GM18951 (cell line): ENCODE measurements around the gene CHSY1.

Experiments used
- POLR2A ChIP-seq: IDR thresholded peaks from 4 replicates; pipeline ENCODE4 v1.6.1; 2011; ENCODE audit warnings: mild to moderate bottlenecking; ENCODE audit not compliant: insufficient read length, insufficient read depth; ENCODE audit errors: extremely low read depth
- in situ Hi-C: fragments of 300-500 bp; cut with MboI; formaldehyde crosslinking; loops from one replicate; pipeline ENCODE4 v1.12.0; 2022; ENCODE audit warnings: low sequenced_read_pairs, mixed read lengths, inconsistent platforms; ENCODE audit not compliant: unreplicated experiment

The CHSY1 gene

DNA sequence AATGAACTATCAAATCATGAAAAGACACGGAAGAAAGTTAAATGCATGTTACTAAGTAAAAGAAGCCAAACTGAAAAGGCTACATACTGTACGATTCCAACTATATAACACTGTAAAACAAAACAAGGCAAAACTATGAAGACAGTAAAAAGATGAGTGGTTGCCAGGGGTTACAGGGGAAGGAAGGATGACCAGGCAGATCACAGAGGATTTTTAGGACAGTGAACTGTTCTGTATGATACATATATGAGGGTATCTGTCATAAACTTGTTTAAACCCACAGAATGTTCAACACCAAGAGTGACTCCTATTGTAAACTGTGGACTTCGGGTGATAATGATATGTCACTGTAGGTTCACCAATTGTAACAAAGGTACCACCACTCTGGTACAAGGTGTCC is 60.6 kb downstream of the CHSY1 start:
- in situ Hi-C loops: no loop called here

DNA sequence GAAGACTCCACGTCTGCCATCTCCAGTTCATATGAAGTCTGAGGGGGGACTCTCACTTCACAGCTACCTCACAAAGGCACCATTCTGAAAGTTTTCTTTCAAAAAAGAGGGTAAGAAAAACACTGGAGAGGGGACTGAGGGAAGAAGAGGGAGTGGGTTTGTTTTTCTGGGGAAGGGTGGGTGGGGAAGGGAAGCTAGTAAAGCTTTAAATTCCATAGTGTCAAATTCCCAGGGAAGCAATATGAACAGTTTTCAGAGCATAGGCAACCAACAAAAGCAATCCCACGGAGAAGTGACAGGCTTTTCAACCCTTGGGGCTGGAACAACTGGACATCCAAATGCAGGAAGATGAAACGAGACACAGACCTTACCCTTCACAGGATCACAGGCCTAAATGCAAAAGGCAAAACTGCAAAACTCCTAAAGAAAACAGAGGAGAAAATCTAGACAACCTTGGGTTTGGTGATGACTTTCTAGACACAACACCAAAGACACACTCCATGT is 61.7 kb downstream of the CHSY1 start:
- TF ChIP-seq POLR2A: no peak
- in situ Hi-C loops: no loop called here

More for the DNA sequence above, 60.6 kb downstream of the CHSY1 start:
- TF ChIP-seq POLR2A: no peak

DNA sequence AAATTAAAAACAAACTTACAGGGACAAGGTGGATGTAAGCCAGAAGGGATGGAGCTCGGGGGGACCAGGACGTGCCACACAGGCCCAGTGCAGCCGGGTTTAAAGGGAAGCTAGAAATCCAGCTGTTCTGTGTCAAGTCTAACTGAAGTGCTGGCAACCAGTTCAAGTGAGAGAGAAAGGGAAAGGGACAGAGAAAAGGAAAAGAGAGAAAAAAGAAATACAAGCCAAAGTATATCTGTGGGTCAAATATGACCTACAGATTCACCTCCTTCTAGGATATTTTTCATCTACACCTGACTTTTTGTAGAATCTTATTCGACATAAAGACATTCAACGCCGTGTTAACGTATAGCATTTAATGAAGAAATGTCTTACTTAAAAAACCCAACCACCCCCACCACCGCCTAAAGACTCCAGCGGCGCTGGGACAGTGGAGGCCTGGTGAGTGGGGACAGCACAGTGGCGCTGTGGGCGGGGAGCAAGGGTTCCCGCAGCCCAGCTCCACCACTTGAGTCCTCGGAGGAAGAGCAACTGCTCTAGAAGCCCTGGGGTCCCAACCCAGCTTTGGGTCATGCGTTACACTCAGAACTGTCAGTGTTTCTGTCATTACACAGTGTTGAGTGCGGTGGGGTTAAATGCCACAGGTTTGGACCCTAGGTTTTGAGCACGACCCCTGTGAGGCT is 62.3 kb downstream of the CHSY1 start:
- no peak for TF ChIP-seq POLR2A
- in situ Hi-C loops: no loop called here

DNA sequence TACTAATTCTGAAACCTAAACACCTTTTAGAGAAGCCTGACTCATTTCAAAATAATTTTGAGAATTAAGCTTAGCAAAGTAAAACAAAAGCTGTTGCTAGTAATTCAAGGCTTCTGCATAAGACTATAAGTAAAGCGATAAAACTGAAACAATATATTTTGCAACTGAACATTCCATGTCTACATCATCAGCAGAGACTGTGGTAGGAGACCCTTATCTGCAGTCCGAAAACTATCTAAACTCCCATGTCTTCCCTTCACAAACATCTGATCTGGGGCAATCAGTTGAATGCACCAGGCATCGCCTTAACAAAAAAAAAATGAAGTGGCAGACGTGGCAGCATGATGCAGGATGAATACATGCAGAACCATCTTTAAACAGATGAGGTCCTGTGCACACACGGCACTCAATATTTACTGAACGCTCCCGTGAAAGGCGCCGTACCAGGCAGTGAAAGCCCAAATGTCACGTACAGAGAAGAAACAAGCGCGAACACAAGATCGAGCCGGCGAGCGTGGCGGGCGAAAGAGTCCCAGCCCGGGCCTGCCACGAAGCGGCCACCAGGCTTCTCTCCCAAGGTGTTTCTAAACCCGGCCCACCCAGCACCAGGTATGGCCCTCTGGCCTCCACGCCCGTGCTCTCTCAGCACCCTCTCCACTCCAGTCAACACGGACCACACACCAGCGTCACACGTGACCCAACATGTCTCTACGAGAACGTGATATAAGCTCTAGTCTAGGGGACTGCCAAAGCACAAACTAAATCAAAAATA is 63.0 kb downstream of the CHSY1 start:
- no peak for TF ChIP-seq POLR2A
- in situ Hi-C loops: no loop called here

DNA sequence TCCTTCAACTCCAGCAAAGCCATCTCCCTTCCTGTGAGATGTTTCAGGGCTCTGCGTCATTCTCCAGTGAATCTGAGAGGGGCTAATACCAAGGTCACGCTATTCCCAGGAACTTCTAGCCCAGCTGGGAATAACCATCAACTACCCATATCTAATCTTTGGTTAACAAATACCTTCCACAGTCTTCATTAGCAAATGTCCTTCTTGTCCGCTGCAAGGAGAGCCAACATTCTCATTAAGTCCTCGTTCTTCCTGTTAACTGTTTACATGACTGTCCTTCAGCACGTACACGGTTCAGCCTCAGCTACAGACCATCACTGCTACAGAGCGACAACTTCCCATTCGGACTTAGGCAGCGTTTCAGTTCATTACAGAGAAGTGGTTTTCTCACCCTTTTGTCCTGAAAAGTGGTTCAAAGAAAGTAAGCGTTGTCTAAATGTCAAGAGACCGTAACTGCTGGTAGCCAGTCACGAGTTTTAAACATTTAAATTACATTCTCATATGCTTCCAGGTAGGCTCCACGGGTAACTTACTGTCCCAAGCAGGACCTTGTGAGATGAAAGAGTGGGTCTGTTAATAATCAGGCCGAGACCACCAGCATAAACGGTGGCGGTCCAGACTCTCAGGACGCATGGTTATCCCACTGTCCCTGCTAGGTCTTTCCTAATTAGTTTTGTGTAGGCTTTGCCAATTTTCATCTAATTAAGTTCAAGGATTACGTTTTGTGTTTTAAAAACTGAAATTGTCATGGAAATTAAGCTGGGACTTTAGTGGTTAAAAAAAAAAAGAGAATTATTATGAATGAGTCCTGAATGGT is 63.8 kb downstream of the CHSY1 start:
- in situ Hi-C loops: no loop called here
- no peak for TF ChIP-seq POLR2A

DNA sequence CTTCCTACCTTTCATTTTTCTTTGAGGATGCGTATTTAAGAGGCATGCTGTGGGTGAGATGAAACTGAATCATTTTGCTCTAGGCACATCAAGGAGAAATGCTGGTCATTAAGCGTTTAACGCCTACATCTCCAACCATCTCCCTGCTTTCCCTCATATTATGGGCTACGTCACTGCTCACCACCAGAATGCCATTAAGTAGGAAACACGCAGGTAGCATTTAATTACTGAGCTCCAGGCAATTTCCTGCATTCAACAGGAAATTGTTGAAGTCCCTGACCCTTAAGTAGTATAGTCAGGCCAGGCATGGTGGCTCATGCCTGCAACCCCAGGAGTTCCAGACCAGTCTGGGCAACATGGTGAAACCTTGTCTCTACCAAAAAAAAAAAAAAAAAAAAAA is 66.1 kb downstream of the CHSY1 start:
- TF ChIP-seq POLR2A: no peak
- in situ Hi-C loops: no loop called here

DNA sequence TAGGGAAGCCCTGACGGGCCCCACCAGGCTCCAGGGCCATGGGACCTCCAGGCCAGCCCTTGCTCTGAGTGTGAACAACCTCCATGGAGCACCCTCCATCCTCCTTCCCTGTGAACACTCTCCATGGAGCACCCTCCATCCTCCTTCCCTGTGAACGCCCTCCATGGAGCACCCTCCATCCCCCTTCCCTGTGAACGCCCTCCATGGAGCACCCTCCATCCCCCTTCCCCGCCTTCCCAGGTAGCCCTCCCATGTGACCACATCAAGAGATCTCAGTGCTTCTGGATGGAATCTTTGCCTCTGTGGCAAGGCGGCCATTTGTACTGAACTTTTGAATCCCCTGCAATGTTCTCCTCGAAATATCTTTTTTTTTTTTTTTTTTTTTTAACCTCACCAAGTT is 66.5 kb downstream of the CHSY1 start:
- in situ Hi-C loops: no loop called here
- no peak for TF ChIP-seq POLR2A

DNA sequence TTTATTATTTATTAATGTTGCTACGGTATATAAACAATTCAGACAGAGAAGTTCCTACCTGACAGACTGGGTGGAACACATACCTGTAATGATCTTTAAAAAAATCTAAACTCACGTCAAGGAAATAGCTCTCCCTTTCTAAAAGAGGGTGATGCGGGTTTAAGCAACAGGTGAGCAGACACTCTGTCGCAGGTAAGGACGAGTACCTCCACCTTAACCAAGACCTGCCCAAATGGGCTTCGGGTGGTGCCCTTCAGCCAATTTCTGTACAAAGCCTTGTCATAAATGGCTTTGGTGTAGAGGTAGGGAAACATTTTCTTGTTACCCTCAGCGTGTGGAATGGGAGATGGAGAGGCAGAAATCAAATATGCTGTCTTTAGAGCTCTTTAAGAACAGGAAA is 67.0 kb downstream of the CHSY1 start:
- TF ChIP-seq POLR2A: no peak
- in situ Hi-C loops: no loop called here

DNA sequence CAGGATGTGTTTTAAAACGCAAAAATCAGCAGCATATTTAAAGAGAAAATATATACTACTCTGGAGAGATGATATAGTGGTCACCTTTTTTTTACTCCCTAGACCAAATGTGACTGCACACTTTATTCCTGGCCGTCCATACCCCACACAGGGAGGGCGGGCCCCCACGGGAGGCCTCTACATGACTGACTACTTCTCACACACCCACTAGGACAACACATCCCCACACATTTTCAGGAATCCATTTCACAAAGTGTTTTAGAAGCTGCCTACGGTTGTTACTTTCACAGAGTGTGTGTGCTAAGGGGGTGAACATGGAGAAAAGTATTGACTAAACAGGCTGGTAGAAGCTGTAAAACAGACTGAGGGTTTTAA is 67.9 kb downstream of the CHSY1 start:
- in situ Hi-C loops: no loop called here
- no peak for TF ChIP-seq POLR2A

DNA sequence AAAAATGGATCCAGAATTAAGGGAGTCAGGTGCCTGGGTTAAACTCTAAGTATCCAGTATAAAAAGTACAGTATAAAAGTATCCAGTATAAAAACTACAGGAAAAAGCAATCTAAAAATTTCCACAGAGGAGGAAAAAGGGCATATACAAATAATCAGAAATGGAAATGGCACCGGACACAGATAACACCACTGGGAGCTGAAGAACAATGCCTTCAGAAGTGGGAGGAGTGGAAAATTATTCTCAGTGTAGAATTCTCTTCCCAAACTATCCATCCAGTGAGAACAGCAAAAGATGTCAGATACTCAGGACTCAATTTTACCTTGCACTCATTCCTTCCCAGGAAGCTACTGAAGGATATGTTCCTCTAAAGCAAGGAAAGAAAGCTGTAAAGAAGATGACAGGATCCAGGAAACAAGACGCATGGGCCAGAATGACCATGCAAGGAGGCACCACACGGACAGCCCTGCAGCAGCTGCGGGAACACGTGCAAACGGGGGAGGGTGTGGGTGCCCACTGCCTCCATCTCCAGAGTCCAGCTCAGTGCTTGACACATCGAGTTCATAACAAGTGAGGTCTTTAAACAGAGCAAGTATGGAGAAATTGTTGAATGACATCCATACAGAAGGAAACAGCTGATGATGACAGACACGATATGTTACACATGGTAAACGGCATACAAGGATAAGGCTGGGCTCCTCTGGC is 68.5 kb downstream of the CHSY1 start:
- in situ Hi-C loops: no loop called here
- no peak for TF ChIP-seq POLR2A

DNA sequence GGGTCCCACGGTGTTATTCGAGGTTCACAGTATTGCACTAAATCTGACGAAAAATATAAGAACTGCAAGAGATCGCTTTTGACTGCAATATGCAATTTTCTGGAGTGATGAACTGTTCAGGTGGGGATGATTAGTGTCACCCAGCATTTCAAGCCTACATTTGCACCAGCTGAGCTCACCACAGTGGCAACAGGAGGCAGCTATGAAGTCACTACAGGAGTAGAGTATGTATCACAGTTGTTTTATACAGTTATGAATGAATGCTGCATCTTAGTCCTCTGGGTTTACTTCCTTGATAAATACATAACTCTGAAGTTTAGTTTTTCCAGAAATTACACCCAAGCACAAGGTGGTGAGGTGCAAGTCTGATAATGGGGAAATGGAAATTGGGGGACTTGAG is 69.6 kb downstream of the CHSY1 start:
- in situ Hi-C loops: no loop called here
- no peak for TF ChIP-seq POLR2A

DNA sequence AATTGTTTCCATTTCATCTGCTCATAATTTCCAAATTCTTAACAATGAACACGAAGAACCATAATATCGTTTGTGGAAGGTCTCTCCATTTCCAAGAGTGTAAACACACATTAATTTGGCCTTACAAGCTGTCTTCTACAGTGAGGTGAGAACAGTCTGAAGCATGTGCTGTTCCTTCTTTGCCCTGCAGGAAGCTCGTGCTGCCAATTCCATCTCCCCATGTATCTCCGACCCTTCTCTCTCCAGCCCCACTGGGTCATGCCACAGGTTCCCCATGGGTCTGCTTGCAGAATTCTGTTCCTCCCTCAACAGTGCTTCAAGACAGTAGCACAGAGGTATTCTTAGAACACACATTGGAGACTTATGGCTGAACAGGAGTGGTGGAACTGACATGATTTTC is 70.5 kb downstream of the CHSY1 start:
- in situ Hi-C loops: no loop called here
- TF ChIP-seq POLR2A: no peak
